IPS DF 6.9 (cell line): ENCODE measurements around the gene AOC2.
A peak's percentile ranks its signal among the peaks of the same experiment; 100 is the strongest.

Experiments used
- DNase-seq: peaks from one replicate; pipeline ENCODE4 v3.0.0-alpha.2; 2013; ENCODE audit warnings: low read depth, low spot score
- H3K27ac ChIP-seq: one replicate; pipeline ENCODE4 v1.5.1; 2013; ENCODE audit warnings: low read length, control low read depth
- H3K27me3 ChIP-seq: 2 replicates; pipeline ENCODE4 v1.6.1; 2013; ENCODE audit warnings: mild to moderate bottlenecking, low read length; ENCODE audit not compliant: control insufficient read depth, insufficient read depth
- H3K36me3 ChIP-seq: 2 replicates; pipeline ENCODE4 v1.6.1; 2013; ENCODE audit warnings: low read length; ENCODE audit not compliant: control insufficient read depth, insufficient read depth
- H3K4me1 ChIP-seq: 2 replicates; pipeline ENCODE4 v1.6.1; 2013; ENCODE audit warnings: low read length; ENCODE audit not compliant: control insufficient read depth, insufficient read depth
- H3K4me3 ChIP-seq: 2 replicates; pipeline ENCODE4 v1.5.1; 2013; ENCODE audit warnings: mild to moderate bottlenecking, low read length
- H3K9me3 ChIP-seq: 2 replicates; pipeline ENCODE4 v1.6.1; 2013; ENCODE audit warnings: low read length, inconsistent platforms; ENCODE audit not compliant: control insufficient read depth, insufficient read depth
- WGBS: extraction: QIAGEN DNeasy Blood & Tissue Kit; methylation state at CpG from one replicate; pipeline ENCODE4 v1.1.7; 2013; ENCODE audit warnings: mixed read lengths, missing lambda C conversion rate; ENCODE audit not compliant: insufficient read length, insufficient coverage; 5-methylcytosine and 5-hydroxymethylcytosine counted together

The AOC2 gene

GRCh38 chr17:42832934-42833766, 11.2 kb upstream of the AOC2 start, which contains the start of gene PSME3:
Gene PSME3 (plus strand): TSS chr17:42833397. CDS start chr17:42833632, 235 bp downstream.
- no CpG with 5 or more reads among the region's 71 CpGs for WGBS
- Histone ChIP-seq H3K4me3 (peak within 1 kb of the TSS; percentile 86), H3K27me3 (no peaks in the 10 kb centered on the region), H3K36me3 (peaks cover 10% of the 10 kb centered on the region; the same call in 1 of the 2 replicates), H3K9me3 (no peaks in the 10 kb centered on the region), H3K4me1 (no peaks in the 10 kb centered on the region), H3K27ac (no peak within 1 kb of the TSS)
- peak; percentile 88 for DNase-seq

GRCh38 chr17:42833767-42834422, 10.5 kb upstream of the AOC2 start:
- Histone ChIP-seq H3K36me3 (peaks cover 17% of the 10 kb centered on the region; the same call in 1 of the 2 replicates), H3K4me3 (peak overlapping the region; percentile 86), H3K4me1 (no peaks in the 10 kb centered on the region), H3K27me3 (no peaks in the 10 kb centered on the region), H3K9me3 (no peaks in the 10 kb centered on the region), H3K27ac (no peak overlapping the region)
- no peak for DNase-seq
- WGBS = no CpG with 5 or more reads among the region's 18 CpGs

GRCh38 chr17:42835732-42836131, 8.6 kb upstream of the AOC2 start:
- peaks cover 22% of the 10 kb centered on the region; the same call in 1 of the 2 replicates for H3K36me3 ChIP-seq
- no CpG with 5 or more reads among the region's 6 CpGs for WGBS

GRCh38 chr17:42841975-42842685, 2.2 kb upstream of the AOC2 start:
- Histone ChIP-seq H3K27me3 (no peaks in the 10 kb centered on the region), H3K9me3 (no peaks in the 10 kb centered on the region), H3K4me1 (no peaks in the 10 kb centered on the region), H3K4me3 (no peak overlapping the region), H3K27ac (no peak overlapping the region), H3K36me3 (peaks cover 62% of the 10 kb centered on the region)
- DNase-seq = no peak
- no CpG with 5 or more reads among the region's 11 CpGs for WGBS

More at GRCh38 chr17:42835732-42836131, 8.6 kb upstream of the AOC2 start:
- H3K9me3 ChIP-seq = no peaks in the 10 kb centered on the region
- no peaks in the 10 kb centered on the region for H3K27me3 ChIP-seq
- DNase-seq = no peak
- no peak overlapping the region for H3K4me3 ChIP-seq
- H3K27ac ChIP-seq = no peak overlapping the region
- H3K4me1 ChIP-seq = no peaks in the 10 kb centered on the region

GRCh38 chr17:42843358-42843934, 934 bp upstream of the AOC2 start:
- H3K4me3 ChIP-seq = no peak overlapping the region
- H3K9me3 ChIP-seq = no peaks in the 10 kb centered on the region
- peaks cover 52% of the 10 kb centered on the region for H3K36me3 ChIP-seq
- no peaks in the 10 kb centered on the region for H3K27me3 ChIP-seq
- no CpG with 5 or more reads among the region's 6 CpGs for WGBS
- no peak for DNase-seq
- no peaks in the 10 kb centered on the region for H3K4me1 ChIP-seq
- H3K27ac ChIP-seq = no peak overlapping the region

GRCh38 chr17:42844761-42845555, 578 bp downstream of the AOC2 start:
- Histone ChIP-seq H3K4me3 (no peak overlapping the region), H3K9me3 (no peaks in the 10 kb centered on the region), H3K36me3 (peaks cover 42% of the 10 kb centered on the region), H3K4me1 (no peaks in the 10 kb centered on the region), H3K27me3 (no peaks in the 10 kb centered on the region), H3K27ac (no peak overlapping the region)
- DNase-seq = no peak
- WGBS = no CpG with 5 or more reads among the region's 24 CpGs

GRCh38 chr17:42845556-42845917, 1.2 kb downstream of the AOC2 start:
- no peak overlapping the region for H3K4me3 ChIP-seq
- peaks cover 42% of the 10 kb centered on the region for H3K36me3 ChIP-seq
- H3K4me1 ChIP-seq = no peaks in the 10 kb centered on the region
- DNase-seq = no peak
- H3K27ac ChIP-seq = no peak overlapping the region
- no peaks in the 10 kb centered on the region for H3K27me3 ChIP-seq
- H3K9me3 ChIP-seq = no peaks in the 10 kb centered on the region
- WGBS = no CpG with 5 or more reads among the region's 12 CpGs

GRCh38 chr17:42845918-42846593, 1.7 kb downstream of the AOC2 start:
- H3K4me1 ChIP-seq = no peaks in the 10 kb centered on the region
- peaks cover 42% of the 10 kb centered on the region for H3K36me3 ChIP-seq
- H3K27me3 ChIP-seq = no peaks in the 10 kb centered on the region
- no peaks in the 10 kb centered on the region for H3K9me3 ChIP-seq
- no peak overlapping the region for H3K4me3 ChIP-seq
- no peak overlapping the region for H3K27ac ChIP-seq
- no peak for DNase-seq
- no CpG with 5 or more reads among the region's 7 CpGs for WGBS

GRCh38 chr17:42846594-42847280, 2.4 kb downstream of the AOC2 start:
- DNase-seq = no peak
- Histone ChIP-seq H3K4me1 (no peaks in the 10 kb centered on the region), H3K4me3 (no peak overlapping the region), H3K36me3 (peaks cover 36% of the 10 kb centered on the region), H3K9me3 (no peaks in the 10 kb centered on the region), H3K27me3 (no peaks in the 10 kb centered on the region), H3K27ac (no peak overlapping the region)
- no CpG with 5 or more reads among the region's 9 CpGs for WGBS
